ENCODE measurements around the gene SYNGR2. TPM values are rescaled to one million over a fixed set of nuclear protein-coding genes. Genes with fewer than 3 reads are reported as not detected.
A peak's percentile ranks its signal among the peaks of the same experiment; 100 is the strongest.

SYNGR2 gene
- total and polyA plus RNA-seq, 2 of the 8 experiments (the other 6 are each of a cell fraction or from before 2014, with no cell fraction given) = 50.0 to 139 TPM

- no peak overlapping the region for H3K14ac ChIP-seq (ENCODE audit: insufficient read length)
- H3K4ac ChIP-seq (replicated peaks; ENCODE audit: insufficient read length, low read depth, low read length) = no peak overlapping the region
- DNase-seq (ENCODE audit: low read depth in 1 of 2, low spot score in 2 of 2) (peak in 1 of 2 experiments; percentile 68), FAIRE-seq (no peak)
- H4K91ac ChIP-seq (replicated peaks; ENCODE audit: insufficient read length, low read length) = no peak overlapping the region
- H2AFZ ChIP-seq (ENCODE audit: low read length) = no peak overlapping the region
- no peak overlapping the region for H2BK20ac ChIP-seq (ENCODE audit: low read length)
- H4K5ac ChIP-seq (ENCODE audit: insufficient read length, low read depth, low read length) = no peak overlapping the region
- no peak overlapping the region for H3K18ac ChIP-seq (ENCODE audit: extremely low read depth, low read length)
- H3K79me2 ChIP-seq (ENCODE audit: control insufficient read depth in 1 of 2, insufficient read depth in 2 of 2, low read length in 2 of 2) = no peaks in the 10 kb centered on the region
- H2AK5ac ChIP-seq (ENCODE audit: low read depth, low read length) = no peak overlapping the region
- no peak overlapping the region for H3K4me2 ChIP-seq (ENCODE audit: insufficient read depth in 1 of 2, low read depth in 2 of 2, low read length in 2 of 2)
- H3K56ac ChIP-seq (replicated peaks; ENCODE audit: insufficient read length, low read depth, low read length) = no peak overlapping the region
- peaks cover 5 to 22% (median 7%) of the 10 kb centered on the region in 4 experiments for H3K4me1 ChIP-seq (replicated peaks in 1 of 4; ENCODE audit: control insufficient read depth in 3 of 4, insufficient read depth in 4 of 4, low read length in 3 of 4)
- no peak overlapping the region for H3K9ac ChIP-seq (replicated peaks in 1 of 4; ENCODE audit: extremely low read depth in 1 of 4, low read depth in 3 of 4, low read length in 3 of 4)
- H3K79me1 ChIP-seq (ENCODE audit: low read depth, low read length) = no peaks in the 10 kb centered on the region
- ChIA-PET CTCF (ENCODE audit: partially characterized antibody) (interaction anchor here (0.7 to 10.0 kb wide), 28 partner anchors 9 to 90 kb away, joined by 3 to 87 read pairs (median 8); partner anchors contain the start of genes AFMID, C17orf99 and TK1), POLR2A (ENCODE audit: partially characterized antibody) (interaction anchor here (0.6 to 10.2 kb wide), 19 partner anchors 9 to 147 kb away, joined by 3 to 131 read pairs (median 3); partner anchors contain the start of genes AFMID, TK1, TMC6 and TMC8)
- no peaks in the 10 kb centered on the region for H3K23me2 ChIP-seq (ENCODE audit: low read depth, low read length)
- H3K4me3 ChIP-seq (ENCODE audit: extremely low read depth in 1 of 4, insufficient read depth in 2 of 4, low read depth in 3 of 4, low read length in 4 of 4) = no peak overlapping the region
- H4K20me1 ChIP-seq (replicated peaks in 1 of 2; ENCODE audit: control insufficient read depth in 1 of 2, insufficient read depth in 2 of 2, low read length in 2 of 2) = peaks cover 12 to 19% of the 10 kb centered on the region in 2 experiments
- H2BK5ac ChIP-seq (ENCODE audit: low read depth, low read length) = peak overlapping the region; percentile 52
- H3K23ac ChIP-seq (ENCODE audit: insufficient read length) = no peak overlapping the region
- no peak overlapping the region for H2BK15ac ChIP-seq (ENCODE audit: low read length)
- peaks cover 12 to 52% (median 28%) of the 10 kb centered on the region in 4 experiments for H3K36me3 ChIP-seq (ENCODE audit: control insufficient read depth in 2 of 4, insufficient read depth in 4 of 4, low read length in 3 of 4)
- no peak for TF ChIP-seq EZH2 (IDR thresholded peaks at IDR 0.05; ENCODE audit: low read depth, low read length, severe bottlenecking)
- peak; percentile 62 to 72 (median 67) for TF ChIP-seq CTCF (IDR thresholded peaks at IDR 0.05; ENCODE audit: control extremely low read depth in 1 of 3, insufficient read depth in 1 of 3, low read depth in 1 of 3, low read length in 3 of 3)
- TF ChIP-seq SRF (IDR thresholded peaks at IDR 0.05; ENCODE audit: low read depth, low read length) = no peak
- peak; percentile 43 for TF ChIP-seq RAD21 (IDR thresholded peaks at IDR 0.05 in 1 of 2, conservative IDR thresholded peaks at IDR 0.05 in 1 of 2; ENCODE audit: low read depth in 2 of 2, low read length in 2 of 2)
- TF ChIP-seq POLR2A (IDR thresholded peaks at IDR 0.05; ENCODE audit: control extremely low read depth in 1 of 2, low read depth in 2 of 2, low read length in 2 of 2) = peak in 1 of 2 experiments; percentile 16; a peak in 2 of 3 replicates
- no peak for TF ChIP-seq SIRT6 (IDR thresholded peaks at IDR 0.05; ENCODE audit: low read length)
- 91% methylated on average over 28 of the region's 28 CpGs; no CpG with 5 or more reads in 1 of the 2 experiments for WGBS, 2 experiments (ENCODE audit: extremely low coverage in 1 of 2, insufficient coverage in 1 of 2, insufficient read length in 1 of 2, insufficient replicate concordance in 2 of 2, low coverage in 1 of 2, low lambda C conversion rate in 2 of 2, missing lambda C conversion rate in 1 of 2)
- peak overlapping the region; percentile 58; the same call in 1 of the 2 replicates for H4K8ac ChIP-seq (ENCODE audit: extremely low read depth, insufficient read depth, low read length)
- H3K27ac ChIP-seq (ENCODE audit: low read depth, low read length) = no peak overlapping the region
- no peaks in the 10 kb centered on the region for H3K27me3 ChIP-seq (replicated peaks in 1 of 4; ENCODE audit: control insufficient read depth in 3 of 4, extremely low read depth in 1 of 4, insufficient read depth in 3 of 4, low read length in 3 of 4)
- no peak overlapping the region for H2BK12ac ChIP-seq (ENCODE audit: low read depth, low read length)
- no peaks in the 10 kb centered on the region for H3K9me3 ChIP-seq (ENCODE audit: insufficient read depth in 2 of 2, low read depth in 1 of 2, low read length in 1 of 2)
- H2BK120ac ChIP-seq (replicated peaks; ENCODE audit: low read depth, low read length) = no peak overlapping the region
Measured at GRCh38 chr17:78174870-78175642, 6.7 kb downstream of the SYNGR2 start.

Measured in H1 (cell line).